ENCODE data around the gene AFG1L.

GRCh38 chr6:108574457-108575141, 279.7 kb downstream of the AFG1L start:
- no peak for TF ChIP-seq CTCF (IDR thresholded peaks at IDR 0.05)
- TF ChIP-seq POLR2A (IDR thresholded peaks at IDR 0.05), result no peak
- no peak for TF ChIP-seq POLR2AphosphoS5 (IDR thresholded peaks at IDR 0.05; ENCODE audit: insufficient read depth in 1 of 2, low read depth in 1 of 2)
